ENCODE data around the gene MAD1L1.
"Not testable (repeated sequence)": the region's sequence is repeated elsewhere in the genome, so short reads cannot be mapped to it uniquely, and the experiment has no call there.

Gene MAD1L1

DNA sequence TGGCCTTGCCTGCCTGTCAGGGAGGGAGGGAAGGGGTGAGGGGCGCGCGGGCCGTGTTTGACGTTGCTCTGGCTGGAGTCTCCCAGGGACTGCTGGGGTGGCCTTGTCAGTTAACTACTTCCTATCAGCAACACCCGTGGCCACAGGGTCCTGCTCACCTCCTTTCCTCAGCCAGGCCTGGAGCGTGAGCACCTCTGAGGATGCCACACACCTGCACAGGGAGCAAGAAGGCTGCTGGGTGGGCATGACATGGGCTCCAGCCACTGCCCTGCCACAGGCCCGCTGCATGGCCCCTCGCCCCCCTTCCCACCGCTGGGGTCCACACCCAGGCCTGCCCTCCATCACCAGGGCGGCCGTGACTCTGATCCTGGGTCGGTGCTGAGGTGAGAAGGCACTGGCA is 350.3 kb downstream of the MAD1L1 start:
- DNase-seq (ENCODE audit: low read depth, low spot score), result no peak
- in situ Hi-C loops (cut with HindIII; ENCODE audit: low sequenced_read_pairs), result no loop called here
- H3K4me3 ChIP-seq (ENCODE audit: low read depth, low read length), result no peak overlapping the region
- TF ChIP-seq, protein P1, sequence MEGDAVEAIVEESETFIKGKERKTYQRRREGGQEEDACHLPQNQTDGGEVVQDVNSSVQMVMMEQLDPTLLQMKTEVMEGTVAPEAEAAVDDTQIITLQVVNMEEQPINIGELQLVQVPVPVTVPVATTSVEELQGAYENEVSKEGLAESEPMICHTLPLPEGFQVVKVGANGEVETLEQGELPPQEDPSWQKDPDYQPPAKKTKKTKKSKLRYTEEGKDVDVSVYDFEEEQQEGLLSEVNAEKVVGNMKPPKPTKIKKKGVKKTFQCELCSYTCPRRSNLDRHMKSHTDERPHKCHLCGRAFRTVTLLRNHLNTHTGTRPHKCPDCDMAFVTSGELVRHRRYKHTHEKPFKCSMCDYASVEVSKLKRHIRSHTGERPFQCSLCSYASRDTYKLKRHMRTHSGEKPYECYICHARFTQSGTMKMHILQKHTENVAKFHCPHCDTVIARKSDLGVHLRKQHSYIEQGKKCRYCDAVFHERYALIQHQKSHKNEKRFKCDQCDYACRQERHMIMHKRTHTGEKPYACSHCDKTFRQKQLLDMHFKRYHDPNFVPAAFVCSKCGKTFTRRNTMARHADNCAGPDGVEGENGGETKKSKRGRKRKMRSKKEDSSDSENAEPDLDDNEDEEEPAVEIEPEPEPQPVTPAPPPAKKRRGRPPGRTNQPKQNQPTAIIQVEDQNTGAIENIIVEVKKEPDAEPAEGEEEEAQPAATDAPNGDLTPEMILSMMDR (IDR thresholded peaks at IDR 0.05; ENCODE audit: low read depth, low read length), result no peak

DNA sequence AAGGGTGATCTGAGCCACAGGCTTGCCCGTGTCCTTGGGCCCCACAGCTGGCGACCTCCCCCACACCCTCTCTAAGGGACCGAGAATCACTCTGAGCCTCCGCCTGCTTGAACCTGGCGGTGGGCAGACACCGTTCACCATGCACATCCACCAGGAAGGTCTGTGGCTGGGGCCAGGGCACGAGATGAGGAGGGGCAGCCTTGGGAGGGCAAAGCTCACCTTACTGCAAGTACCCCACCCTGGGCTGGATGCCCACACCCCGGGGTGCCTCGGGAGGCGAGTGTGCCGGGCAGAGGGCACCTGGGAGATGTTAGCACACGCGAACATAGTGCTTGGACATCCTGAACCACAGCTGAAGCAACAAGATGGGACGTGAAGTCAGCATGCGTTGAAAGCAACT is 350.8 kb downstream of the MAD1L1 start:
- DNase-seq (ENCODE audit: low read depth, low spot score), result no peak
- TF ChIP-seq, protein P1 (IDR thresholded peaks at IDR 0.05; ENCODE audit: low read depth, low read length), result no peak
- H3K4me3 ChIP-seq (ENCODE audit: low read depth, low read length), result no peak overlapping the region
- in situ Hi-C loops (cut with HindIII; ENCODE audit: low sequenced_read_pairs), result no loop called here

DNA sequence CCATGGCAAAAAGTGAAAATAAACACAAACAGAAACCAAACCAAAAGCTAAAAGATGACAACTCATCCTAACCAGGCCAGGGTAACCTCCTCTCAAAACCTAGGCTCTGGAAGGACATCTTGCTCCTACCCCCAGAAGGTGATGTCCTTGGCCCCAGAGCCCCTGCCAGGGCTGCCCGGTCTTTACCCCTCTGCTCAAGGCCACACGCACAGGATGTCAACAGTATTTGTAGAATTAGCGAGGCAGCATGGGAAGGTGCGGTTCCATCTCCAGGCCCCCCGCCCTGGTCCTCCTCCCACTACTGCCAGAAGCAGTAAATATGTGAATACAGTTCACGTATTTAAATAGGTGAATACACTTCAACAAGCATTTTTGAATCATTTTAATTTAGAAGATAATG is 356.1 kb downstream of the MAD1L1 start:
- in situ Hi-C loops (cut with HindIII; ENCODE audit: low sequenced_read_pairs); DNase-seq (ENCODE audit: low read depth, low spot score): not testable (repeated sequence)

DNA sequence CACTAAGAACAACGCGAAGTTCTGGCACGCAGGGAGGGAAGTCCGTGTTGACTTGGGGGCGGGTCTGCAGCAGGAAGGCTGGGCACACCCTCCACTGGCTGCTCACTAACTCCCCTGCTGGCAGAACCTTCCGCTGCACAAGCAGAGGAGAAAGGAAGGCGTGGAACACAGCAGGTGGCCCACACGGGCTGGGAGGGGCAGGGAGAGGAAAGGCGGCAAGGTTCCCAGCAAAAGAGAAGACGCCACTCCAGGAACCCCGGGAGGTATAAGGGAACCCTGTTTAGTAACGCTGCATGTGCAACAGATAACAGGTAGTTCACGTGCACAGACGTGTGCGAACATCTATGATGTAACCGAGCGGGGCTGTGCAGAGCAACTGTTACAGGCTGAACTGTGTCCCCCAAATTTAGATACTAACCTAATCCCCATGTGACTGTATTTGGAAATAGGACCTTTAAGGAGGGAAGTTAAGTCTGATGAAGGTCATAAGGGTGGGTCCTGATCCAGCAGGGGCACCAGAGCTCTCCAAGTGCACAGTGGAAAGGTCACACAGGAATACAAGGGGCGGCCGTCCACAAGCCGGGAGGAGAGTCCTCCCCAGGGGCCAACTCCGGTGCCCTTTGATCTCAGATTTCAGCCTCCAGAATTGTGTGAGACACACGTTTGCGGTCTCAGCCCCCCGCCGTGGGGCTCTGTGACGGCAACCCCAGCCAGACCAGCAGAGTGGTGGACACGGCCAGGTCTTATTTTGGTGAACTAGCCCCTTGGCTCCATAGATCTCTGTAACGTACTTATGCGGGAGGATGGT is 357.1 kb downstream of the MAD1L1 start:
- DNase-seq (ENCODE audit: low read depth, low spot score); in situ Hi-C loops (cut with HindIII; ENCODE audit: low sequenced_read_pairs); H3K4me3 ChIP-seq (ENCODE audit: low read depth, low read length): not testable (repeated sequence)
- TF ChIP-seq, protein P1 (IDR thresholded peaks at IDR 0.05; ENCODE audit: low read depth, low read length), result peak; percentile 40

More for the DNA sequence above, 356.1 kb downstream of the MAD1L1 start:
- H3K4me3 ChIP-seq (ENCODE audit: low read depth, low read length), result not testable (repeated sequence)

DNA sequence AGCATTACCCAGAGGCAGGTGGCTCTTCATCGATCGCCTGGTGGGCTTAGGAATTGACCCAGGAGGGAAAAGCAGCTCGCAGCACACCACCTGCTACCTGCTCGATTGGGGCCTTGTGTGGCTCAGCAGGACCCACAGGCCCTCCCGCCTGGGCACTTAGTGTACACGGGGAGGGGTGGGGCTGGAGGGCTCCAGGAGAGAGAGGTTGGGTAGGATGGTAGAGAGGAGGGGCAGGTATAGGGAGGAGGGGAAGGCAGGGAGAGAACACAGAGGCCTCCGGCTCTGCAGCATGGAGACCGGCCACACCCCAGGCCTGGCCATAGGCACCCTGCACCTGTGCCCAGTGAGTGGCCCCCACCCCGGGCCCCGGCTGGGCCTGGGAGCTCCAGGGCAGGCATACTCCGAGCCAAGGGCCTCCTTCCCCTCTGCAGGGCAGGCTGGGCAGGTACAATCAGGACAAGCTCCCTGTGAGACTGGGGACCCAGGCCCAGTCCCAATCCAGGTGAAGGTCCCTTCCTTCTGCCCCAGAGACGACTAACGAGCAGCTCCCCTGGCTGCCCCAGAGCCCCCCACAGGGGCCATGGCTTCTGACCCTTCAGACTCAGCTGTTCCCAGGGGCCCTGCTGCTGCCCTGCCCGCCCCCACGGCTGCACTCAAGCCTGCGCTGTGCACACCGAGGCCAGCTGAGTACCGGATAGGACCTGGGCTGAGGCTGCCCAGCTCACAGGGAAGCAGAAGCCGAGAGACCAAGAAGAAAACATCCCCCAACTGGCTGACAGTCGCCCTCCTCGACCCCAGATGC is 358.0 kb downstream of the MAD1L1 start:
- in situ Hi-C loops (cut with HindIII; ENCODE audit: low sequenced_read_pairs); DNase-seq (ENCODE audit: low read depth, low spot score); H3K4me3 ChIP-seq (ENCODE audit: low read depth, low read length): not testable (repeated sequence)

DNA sequence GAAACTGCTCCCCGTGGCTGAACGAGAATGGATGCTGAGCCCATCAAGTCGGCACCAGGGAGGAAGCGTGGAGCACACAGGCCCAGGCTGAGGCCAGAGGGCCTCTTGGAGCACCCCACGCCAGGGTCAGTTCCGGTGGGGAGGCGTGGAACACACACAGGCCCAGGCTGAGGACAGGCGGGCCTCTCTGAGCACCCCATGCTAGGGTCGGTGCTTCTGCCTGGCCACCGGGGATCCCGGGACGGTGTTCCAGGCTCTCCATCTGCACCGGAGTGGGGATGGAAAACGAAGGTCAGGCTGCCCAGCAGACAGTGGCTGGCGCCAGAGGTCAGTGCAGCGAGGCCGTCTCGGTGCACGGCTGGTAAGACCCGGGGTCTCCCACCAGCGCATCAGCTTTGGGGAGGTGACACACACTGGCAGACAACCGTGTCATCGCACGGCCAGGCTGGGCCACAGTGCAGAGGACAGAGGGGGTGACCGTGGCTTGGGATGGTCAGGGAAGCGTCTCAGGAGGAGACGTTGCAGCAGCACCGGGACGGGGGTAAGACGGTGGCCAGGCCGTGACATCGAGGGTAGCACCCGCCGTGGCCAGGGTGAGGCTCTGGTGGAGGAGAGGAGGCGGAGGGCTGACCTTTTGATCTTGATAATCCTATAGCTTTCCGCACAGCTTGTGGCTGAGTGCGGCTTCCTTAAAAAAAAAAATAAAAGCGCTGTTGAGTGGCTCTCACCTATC is 358.7 kb downstream of the MAD1L1 start:
- TF ChIP-seq, protein P1 (IDR thresholded peaks at IDR 0.05; ENCODE audit: low read depth, low read length), result no peak
- H3K4me3 ChIP-seq (ENCODE audit: low read depth, low read length), result no peak overlapping the region
- DNase-seq (ENCODE audit: low read depth, low spot score), result no peak
- in situ Hi-C loops (cut with HindIII; ENCODE audit: low sequenced_read_pairs), result no loop called here

DNA sequence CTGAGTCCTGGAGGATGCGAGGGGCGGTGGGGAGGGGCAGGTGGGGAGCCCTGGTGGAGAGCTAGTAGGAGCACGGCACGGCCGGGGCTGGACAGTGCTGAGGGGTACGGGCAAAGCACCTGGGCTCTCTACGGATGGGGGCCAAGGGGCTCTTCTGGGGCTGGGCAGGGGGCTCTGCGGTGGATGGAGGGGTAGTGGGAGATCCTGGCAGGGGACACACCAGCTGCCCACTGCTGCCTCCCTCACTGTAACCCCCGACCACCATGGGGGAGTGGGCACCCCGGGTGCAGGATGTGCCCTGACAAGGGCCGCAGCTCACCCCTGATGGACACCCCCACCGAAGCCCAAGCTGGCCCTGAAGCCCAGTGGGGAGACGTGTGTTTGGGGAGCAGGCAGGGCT is 359.3 kb downstream of the MAD1L1 start:
- no peak overlapping the region for H3K4me3 ChIP-seq (ENCODE audit: low read depth, low read length)

More for the DNA sequence above, 359.3 kb downstream of the MAD1L1 start:
- DNase-seq (ENCODE audit: low read depth, low spot score), result no peak
- TF ChIP-seq, protein P1 (IDR thresholded peaks at IDR 0.05; ENCODE audit: low read depth, low read length), result no peak
- in situ Hi-C loops (cut with HindIII; ENCODE audit: low sequenced_read_pairs), result no loop called here
